ENCODE results near the gene COA1.

GRCh38 chr7:43757073-43757720 lies 27.9 kb upstream of the COA1 start:
- TF ChIP-seq CTCF (IDR thresholded peaks at IDR 0.05) (no peak), POLR2A (IDR thresholded peaks at IDR 0.05) (no peak)

All from ovary (tissue), 3 donors.